Fibroblast of skin of right quadriceps (primary cell): ENCODE measurements around the gene MRPL43.
"Not testable (repeated sequence)": the region's sequence is repeated elsewhere in the genome, so short reads cannot be mapped to it uniquely, and the experiment has no call there.

Source experiments
- DNase-seq: peaks from one replicate; pipeline ENCODE4 v3.0.0-alpha.2; 2013

MRPL43 gene

DNA sequence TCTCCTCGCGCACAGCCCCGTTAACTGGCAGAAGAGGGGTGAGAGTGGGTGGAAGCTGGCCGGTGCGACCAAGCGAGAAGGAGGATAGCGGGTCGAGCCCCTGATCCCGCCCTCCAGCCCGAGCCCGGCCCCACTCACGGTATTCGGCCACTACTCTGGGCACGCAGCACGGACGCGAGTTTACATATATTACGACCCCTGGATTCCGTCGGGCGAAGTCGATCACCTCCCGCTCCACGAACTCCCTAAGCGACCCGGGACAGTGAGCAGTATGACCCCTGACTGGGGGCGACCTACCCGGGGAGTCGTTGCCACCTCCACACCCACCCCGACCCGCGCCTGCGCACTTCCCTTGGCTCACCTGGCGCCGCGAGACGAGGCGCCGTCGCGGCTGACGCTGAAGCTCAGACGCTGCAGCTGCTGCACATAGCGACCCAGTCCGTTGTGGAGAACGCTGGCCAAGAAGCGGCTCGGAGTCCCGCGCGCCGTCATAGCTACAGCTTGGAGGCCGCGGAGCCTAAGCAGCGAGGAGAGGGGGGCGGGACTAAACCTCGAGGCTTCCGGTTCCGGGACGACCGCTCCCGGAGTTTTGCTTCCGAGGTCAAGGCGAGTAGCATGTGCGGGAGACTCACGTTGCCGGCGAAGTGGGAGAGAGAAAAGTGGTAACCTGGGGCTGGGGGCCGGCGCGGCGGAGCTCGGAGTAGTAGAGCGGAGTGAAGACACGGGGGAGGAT lies at the start of gene MRPL43, which contains the start of gene TWNK:
Gene MRPL43 (minus strand): TSS at position 546 of the 733 bp plus-strand sequence. CDS start 54 bp downstream, at position 492.
Gene TWNK (plus strand): TSS at position 592 of the 733 bp plus-strand sequence. CDS start 668 bp downstream, outside the sequence.
- peak; percentile 66 for DNase-seq

DNA sequence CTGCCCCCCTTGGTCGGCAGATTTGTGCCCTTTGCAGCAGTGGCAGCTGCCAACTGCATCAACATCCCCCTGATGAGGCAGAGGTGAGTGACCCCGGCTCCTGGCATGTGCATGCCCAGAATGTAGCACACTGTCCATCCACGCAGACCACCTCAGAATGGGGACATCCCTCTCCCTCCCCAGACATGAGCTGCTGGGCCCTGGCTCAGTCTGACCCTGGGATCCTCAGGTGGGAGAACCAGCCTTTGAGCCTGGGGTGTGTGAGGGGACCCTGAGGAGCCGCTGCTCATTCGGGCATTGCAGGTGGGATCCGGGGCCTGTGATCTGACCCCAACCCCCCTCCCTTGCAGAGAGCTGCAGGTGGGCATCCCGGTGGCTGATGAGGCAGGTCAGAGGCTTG lies 49.4 kb upstream of the MRPL43 start:
- no peak for DNase-seq

DNA sequence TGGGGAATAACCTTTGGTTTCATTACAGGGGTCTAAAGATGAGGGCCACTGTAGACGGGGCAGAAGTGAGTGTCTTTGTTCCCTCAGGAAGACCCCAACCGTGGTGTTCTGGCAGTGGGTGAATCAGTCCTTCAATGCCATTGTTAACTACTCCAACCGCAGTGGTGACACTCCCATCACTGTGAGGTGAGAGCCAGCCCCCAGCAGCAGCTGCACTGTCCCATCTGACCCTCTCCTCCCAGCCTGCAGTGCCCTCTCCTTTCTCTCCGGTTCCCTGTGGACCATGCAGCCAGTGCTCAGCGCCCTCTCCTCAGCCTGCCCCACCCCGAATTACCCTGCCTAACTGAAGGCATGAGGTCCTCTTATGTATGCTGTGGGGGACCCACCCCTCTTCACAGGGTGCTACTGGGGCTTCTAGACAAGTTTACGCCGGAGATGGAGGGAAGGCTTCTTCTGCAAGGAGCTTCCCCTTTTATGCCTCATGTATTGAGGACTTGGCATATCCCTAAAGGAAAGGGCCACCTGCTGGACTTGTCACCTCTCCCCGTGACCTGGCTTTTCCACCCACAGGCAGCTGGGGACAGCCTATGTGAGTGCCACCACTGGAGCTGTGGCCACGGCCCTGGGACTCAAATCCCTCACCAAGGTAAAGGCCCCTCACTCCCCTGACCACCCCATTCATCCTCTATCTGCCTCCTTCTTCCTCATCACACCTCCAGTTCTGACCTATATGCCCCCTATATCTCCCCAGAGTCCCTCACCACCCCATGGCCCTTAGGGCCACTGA lies 48.8 kb upstream of the MRPL43 start:
- DNase-seq, result no peak

DNA sequence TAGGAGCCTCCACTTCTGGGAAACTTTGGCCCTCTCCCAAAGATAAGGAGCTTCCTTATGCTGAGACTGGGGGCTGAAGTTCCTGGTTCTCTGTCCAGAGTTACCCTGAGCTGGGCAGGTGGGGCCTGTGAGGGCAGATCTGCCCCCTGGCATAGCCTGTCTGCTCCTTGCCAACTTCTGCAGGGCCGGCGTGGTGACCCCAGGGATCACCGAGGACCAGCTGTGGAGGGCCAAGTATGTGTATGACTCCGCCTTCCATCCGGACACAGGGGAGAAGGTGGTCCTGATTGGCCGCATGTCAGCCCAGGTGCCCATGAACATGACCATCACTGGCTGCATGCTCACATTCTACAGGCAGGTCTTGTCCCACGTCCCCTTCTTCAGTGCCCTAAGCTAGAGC lies 48.0 kb upstream of the MRPL43 start:
- DNase-seq, result no peak

DNA sequence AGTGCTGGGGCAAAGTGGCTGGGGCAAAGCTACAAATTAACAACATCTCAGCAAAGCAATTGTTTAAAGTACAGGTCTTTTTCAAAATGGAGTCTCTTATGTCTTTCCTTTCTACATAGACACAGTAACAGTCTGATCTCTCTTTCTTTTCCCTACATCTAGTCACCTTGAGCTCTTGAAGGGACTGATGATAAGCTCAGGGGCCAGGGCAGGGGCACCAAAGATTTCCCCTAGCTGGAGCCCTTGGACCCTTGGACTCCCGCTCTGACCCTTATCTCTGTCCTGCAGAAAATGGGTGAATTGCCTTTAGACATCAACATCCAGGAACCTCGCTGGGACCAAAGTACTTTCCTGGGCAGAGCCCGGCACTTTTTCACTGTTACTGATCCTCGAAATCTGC lies 47.1 kb upstream of the MRPL43 start:
- not testable (repeated sequence) for DNase-seq

DNA sequence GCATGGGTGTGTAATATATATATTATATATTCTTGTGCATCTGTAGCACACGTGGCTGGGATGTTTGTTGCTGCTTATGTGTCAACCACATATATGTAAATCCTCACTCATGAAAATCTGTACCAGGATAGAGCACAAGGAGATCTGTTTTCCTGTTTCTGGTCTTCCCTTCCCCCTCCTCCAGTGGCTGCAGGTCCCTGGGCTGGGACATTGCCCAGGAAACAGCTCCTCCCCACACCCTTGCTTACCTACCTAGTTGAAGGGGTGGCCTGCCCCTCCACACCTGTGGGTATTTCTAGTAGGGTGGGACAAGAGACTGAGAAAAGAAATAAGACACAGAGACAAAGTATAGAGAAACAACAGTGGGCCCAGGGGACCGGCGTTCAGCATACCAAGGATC lies 46.0 kb upstream of the MRPL43 start:
- no peak for DNase-seq

DNA sequence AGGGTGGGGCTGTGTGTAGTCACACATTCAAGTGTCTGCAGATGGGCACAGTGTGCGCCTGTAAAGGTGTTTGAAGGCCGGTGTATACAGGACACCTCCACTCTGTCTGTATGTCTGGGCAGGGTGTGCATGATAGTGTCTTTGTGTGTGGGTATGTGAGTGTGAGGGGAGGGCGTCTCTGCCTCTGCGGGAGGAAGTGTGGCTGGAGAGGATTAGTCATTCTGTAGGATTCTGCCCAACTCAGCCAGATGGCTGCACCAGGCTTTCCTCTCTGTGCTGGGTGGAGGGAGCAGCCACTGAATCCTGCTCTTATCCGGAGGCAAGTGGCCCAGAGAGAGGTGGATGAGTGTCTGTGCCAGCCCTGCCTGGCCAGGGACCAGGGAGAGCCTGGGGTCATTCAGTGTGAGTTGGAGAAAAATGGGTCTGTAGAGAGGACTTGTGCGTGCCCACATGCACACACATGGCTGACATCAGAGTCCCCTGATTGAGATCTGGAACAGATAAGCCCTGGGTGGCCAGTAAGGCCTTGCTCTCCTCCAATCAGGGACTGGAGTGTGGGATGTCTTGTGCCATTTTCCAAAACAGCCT lies 45.4 kb upstream of the MRPL43 start:
- peak; percentile 88 for DNase-seq

DNA sequence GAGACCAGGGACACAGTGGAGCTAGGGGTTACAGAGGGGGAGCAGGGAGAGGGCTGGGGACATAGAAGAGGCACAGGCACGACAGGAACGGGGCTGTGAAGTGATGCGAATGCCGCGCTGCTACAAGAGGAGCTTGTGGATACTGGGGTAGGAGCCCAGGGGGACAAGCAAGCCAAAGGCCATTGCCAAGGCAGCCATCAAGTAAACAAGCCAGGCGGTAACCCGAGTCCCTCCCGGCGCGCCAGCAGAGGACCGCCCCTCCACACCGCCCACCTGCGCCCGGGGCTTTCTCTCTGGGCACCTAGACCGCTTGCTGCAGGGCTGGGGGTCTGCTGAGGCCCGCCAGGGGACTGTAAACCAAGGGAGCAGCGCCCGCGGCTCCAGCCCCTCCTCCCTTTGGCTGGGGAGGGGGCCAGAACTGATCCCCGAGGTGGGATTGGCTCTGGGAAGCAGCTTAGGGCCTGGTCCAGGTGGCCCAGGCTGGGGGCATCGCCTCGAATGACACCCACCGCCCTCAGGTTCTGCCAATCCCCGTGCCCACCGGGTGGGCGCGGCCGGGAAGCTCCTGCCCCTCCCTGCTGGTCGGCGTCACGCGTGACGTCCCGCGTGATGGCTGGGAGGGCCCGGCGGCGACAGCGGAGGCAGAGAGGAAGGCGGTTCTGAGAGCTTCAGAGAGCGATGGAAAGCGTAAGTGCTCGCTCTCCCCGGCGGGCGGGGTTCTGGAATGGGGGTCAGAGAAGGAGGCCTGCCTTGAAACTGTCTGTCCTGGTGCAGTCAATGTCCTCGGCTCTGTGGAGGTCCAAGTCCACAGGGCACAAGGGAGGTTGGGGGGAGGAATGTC lies 44.7 kb upstream of the MRPL43 start:
- DNase-seq, result peak; percentile 62

DNA sequence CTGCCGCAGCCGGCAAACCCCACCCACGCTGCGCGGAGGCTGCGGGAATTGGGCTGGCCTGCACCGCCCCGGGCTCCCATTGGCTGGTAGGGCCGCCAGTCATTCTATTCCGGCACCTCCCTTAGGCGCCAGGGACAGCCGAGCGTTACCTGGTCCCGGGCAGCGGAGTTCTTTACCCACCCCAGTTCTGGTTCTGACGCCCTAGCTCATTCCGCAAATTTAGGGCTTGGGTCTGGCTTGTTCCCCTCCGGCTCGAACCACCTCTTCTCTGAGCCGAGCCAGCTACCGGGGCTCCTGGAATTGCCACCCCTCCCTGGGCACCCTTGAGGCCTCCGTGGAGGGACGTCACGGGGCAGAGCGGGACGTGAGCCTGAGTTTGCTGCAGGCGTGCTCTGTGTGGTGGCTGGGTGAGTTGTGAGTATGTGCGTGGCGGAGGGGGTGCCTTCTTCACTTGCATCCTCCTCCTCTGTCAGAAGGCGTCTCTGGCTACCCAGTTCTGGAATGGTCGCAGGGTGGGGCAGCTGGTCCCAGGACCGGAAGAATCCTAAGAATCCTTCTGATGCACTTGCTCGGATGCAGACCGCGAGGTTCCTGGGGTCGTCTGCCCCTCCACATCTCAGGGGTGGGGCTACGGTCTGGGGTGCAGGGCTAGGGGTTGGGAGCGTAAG lies 44.0 kb upstream of the MRPL43 start, which contains the start of the genes PDZD7 and SFXN3:
Gene PDZD7 (minus strand): TSS at position 2 of the 668 bp plus-strand sequence. CDS start 910 bp downstream, outside the sequence.
Gene SFXN3 (plus strand): TSS at position 107 of the 668 bp plus-strand sequence. CDS start 3,461 bp downstream, outside the sequence.
- peak; percentile 93 for DNase-seq

DNA sequence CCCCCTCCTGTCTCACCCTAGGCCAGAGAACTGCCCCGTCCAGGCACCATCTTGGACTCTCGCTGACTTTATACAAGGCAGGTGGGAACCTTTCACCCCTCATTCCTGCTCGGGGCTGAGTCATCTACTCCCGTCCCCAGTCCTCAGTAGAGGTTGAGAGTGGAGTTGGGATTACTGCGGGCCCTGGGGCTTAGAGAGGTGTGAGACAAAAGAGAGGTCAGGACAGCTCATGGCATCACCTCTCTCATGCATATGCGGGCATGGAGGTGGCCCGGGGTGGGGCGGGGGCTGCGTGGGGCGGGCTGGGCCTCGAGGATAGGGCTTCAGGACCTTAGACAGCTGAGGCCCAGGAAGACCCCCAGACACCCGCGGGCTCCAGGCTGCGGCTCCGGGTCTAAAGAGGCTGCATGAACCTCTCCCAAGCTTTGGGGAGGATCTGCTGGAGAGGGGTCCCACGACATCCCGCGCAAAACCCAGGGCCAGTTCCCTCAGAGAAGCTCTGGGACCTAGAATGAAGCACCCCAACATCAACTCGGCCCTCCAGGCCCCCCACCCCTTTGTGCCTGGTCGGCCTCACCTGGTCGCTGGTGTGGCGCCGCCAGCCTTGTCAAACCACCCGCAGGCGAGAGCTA lies 43.3 kb upstream of the MRPL43 start:
- no peak for DNase-seq

DNA sequence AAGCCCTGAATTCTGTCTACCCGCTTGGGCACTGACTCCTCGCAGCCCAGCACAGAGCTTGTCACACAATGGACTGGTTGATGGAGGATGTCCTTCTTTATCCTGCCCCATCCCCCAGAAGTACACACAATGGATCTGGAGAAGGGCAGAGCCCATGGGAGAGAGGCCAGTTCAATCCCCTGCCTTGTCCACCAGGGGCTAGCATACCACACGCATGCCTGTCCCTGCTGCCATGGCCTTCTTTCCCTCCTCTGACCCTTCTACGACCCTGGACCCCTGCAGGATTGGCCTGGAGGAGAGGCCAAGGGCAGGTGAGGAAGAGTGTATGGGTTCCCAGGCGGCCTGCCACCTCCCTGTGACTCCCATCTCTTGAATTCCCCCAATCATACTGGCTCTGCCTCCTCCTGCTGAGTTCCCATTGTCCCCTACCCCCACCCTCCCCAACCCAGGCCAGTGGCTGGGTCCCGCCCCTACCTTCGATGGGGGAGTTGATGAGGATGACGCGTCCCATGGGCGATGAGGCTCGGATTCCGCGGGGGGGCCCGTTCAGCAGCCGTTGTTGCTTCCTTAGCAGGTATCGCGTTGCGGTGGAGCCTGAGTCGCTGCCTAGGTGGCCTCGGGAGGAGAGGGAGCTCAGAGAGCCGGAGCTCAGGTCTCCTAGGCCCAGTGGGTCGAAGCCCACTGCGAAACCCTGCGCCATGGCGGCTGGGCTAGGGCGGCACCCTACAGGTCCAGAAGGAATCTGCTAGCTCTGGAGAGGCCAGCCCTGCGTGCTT lies 42.4 kb upstream of the MRPL43 start:
- DNase-seq, result no peak

DNA sequence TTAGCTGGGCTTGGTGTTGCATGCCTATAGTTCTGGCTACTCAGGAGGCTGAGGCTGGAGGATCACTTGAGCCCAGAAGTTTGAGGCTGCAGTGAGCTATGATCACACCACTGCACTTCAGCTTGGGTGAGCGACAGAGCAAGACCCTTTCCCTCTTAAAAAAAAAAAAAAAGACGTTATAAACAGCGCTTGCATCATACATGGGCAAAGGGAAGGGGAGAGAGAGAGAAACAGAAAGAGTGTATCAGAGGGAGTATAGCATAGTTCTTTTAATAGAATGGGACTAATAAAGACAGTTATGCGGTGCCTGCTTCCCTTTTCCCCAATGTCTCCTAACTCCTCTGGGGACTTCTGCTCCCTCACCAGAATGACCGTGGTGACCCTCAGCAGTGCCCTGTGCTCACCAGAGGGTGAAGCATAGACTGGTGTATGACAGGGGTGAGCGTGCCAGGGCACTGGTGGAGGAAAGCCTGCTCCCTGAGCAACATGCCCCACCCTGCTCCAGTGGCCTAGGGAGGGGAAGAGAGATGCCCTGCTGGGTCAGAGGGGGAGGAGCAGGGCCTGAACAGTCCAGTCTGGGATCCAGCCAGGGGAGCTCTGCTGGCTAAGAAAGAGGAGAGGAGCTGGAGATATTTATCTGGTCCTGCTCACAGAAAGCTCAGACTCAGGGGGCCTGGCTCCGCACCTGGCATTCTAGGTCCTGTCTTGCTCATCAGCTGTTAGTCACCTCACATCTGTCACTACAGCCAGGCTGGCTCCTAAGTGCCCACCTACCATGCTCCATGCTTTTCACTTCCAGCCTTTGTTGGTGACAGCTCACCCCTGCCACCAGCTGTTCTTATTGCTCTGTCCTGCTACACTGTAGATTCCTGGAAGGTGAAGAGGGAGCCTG lies 41.4 kb upstream of the MRPL43 start:
- DNase-seq, result no peak

DNA sequence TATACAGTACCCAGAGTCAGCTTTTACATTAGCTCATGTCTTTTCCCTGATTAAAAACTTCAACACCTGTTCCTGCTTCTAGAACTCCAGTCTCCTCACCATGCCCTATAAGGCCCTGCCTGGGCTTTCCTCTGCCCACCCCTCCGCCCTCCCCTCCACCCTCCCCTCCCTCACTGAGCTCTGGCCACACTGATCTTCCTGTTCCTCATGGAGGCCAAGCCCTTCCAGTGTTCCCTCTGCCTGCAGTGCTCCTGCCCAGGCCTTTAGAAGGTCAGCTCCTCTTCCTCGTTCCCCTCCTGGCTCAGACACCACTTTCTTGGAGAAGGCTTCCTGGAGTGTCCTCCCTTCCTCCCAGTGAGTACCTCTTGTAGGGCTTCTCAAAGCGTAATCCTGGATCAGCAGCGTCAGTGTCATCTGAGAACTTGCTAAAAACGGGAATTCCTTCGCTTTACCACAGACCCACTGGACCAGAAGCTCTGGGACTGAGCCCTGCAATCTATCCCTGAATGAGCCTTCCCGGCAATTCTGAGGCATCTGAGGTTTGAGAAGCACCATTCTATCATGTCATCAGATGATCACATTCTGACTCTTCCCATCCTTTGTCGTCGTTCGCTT lies 39.9 kb upstream of the MRPL43 start:
- DNase-seq, result no peak

DNA sequence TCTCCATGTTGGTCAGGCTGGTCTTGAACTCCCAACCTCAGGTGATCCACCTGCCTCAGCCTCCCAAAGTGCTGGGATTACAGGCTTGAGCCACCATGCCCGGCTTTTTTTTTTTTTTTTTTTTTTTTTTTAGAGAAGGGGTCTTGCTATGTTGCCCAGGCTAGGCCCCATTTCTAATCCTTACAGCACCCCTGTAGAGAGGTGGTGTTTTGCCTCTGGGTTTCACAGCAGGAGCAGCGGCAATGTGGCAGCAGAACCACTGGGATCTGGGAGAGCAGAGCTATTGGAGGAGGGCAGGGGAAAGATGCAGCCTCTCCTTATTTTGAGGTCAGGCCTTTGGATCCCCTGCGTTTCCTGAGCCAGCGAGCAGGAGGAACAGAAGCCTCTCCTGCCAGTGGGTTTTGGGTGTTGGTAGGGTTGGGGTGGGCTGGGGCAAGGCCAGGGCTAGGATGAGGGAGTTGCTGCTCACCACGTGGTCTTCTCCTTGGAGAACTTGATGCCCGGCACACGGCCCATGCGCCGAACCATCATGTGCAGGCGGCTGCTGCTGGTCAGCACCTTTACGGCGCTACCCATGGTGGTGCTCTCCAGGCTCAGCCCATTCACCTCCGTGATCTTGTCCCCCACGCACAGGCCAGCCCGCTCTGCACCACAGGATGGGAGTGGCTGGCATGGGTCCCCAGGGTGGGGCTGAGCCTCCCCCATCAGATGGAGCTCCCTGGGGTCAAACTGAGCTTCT lies 35.8 kb upstream of the MRPL43 start:
- no peak for DNase-seq

DNA sequence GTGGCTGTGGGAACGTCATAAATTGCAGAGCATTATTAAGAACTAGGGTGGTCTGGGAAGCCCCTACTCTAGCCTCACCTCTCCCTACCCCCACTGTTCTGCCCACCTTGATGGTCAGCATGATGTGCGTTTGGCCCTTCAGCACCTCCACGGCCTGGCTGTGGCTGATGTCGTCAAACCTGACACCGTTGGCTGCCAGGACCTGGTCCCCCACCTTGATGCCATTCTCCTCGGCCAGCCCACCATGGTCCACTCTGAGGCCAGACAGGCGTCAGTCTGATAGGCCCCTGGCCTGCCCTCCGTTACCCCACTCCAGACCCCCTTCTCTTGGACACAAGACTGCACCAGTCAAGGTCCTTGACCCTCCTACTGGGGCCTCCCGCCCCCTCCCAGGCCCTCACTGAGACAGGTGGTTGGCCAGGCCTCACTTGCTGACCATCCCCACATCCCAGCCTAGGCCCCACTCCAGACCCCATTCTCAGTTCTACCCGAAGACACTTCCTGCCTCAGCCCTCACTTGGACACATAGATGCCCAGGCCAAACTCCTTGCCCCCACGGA lies 34.5 kb upstream of the MRPL43 start:
- DNase-seq, result no peak

DNA sequence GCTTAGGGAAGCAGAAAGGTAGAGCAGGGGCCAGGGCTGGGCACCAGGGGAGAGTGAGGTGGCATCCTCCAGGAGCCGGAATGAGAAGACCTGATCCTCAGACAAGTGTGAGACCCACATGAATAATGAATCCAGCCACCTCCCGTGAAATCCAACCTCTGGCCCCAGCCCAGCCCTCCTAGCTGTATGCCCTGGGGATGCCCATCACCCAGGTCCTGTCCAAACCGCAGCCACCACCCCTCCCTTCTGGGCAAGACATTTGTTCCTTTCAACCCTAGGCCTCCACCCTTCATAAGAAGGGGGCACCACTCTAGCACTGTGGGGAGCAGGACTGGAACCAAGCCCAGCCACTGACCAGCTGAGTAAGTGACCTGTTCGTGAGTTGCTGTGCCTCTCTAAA lies 33.9 kb upstream of the MRPL43 start:
- DNase-seq, result no peak

DNA sequence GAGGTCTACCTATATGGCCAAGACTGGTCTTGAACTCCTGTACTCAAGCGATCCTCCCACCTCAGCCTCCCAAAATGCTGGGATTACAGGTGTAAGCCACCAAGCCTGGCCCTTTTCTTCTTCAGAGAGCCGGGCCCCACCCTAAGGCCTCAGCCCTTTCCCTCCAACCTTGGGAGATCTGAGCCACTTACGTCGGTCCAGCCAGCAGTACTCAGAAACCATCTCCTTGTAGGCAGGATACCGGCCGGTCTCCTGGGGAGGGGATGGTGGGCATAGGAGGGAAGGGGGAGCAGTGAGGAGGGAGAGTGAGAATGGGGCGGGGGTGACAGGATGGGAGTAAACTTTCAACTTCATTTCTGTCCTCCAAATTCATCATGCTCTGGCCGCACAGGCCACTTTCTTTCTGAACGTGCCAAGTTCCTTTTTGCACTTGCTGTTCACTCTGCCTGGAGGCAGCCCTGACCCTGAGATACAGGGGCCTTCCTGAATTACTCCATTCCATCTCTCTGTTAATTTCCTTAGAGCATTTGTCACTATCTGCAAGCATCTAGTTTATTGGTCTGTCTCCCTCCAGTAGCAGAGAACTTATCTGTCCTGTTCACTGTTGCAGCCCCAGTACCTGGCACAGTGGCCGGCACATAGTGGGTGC lies 33.3 kb upstream of the MRPL43 start:
- no peak for DNase-seq

DNA sequence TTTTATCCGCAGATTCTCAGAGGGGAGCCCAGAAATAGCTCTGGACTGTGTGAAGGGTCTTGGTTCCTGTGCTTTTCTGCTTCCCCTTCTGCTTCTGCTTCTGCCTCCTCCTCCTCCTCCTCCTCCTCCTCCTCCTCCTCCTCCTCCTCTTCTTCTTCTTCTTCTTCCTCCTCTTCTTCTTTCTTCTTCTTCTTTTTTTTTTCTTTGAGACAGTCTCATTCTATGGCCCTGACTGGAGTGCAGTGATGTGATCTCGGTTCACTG lies 32.1 kb upstream of the MRPL43 start:
- DNase-seq, result no peak
